PC-3 (cell line): ENCODE measurements around the gene LRCH4. TPM values are rescaled to one million over a fixed set of nuclear protein-coding genes. Genes with fewer than 3 reads are reported as not detected.

Experiments used
- ATAC-seq: fragments of 200-7000 bp; cut with Tn5 transposase; 2 replicates; pipeline ENCODE4 v1.9.1; 2020; ENCODE audit warnings: mild to moderate bottlenecking, moderate library complexity
- BruUV-seq: library from RNA; stranded (reverse); fragments of 400-500 nt; replicated peaks from 2 replicates; lab custom pipeline; 2021; lab: Mats Ljungman, UMichigan
- CTCF ChIA-PET: fragments of 300-600 bp; sonication (Branson Sonifier 250); formaldehyde crosslinking; loops from one replicate; lab custom pipeline; 2022; ENCODE audit warnings: antibody characterized with exemption; lab: Charles Lee
- POLR2A ChIA-PET: fragments of 300-600 bp; sonication (Branson Sonifier 250); formaldehyde crosslinking; loops from one replicate; lab custom pipeline; 2022; ENCODE audit warnings: antibody characterized with exemption; ENCODE audit not compliant: unreplicated experiment; lab: Charles Lee
- DNase-seq: peaks from one replicate; pipeline ENCODE4 v3.0.0-alpha.2; 2015
- H2AFZ ChIP-seq: fragments of 300-600 bp; sonication (generic); 2 replicates; pipeline ENCODE4 v1.6.0; 2016; ENCODE audit warnings: antibody characterized with exemption, low read length
- H3F3A ChIP-seq: fragments of 300-600 bp; sonication (generic); one replicate; pipeline ENCODE4 v1.6.0; 2017; ENCODE audit warnings: antibody characterized with exemption, low read length, control low read depth, mild to moderate bottlenecking; ENCODE audit not compliant: unreplicated experiment
- H3K27ac ChIP-seq: fragments of 300-600 bp; sonication (generic); 2 replicates; pipeline ENCODE4 v1.5.1; 2016; ENCODE audit warnings: mild to moderate bottlenecking, low read length
- H3K27me3 ChIP-seq: fragments of 300-600 bp; sonication (generic); 2 replicates; pipeline ENCODE4 v1.6.1; 2016; ENCODE audit warnings: low read length, mixed read lengths
- H3K36me3 ChIP-seq: fragments of 300-600 bp; sonication (generic); 2 replicates; pipeline ENCODE4 v1.6.1; 2016; ENCODE audit warnings: low read depth, mixed run types, low read length, mixed read lengths
- H3K4me1 ChIP-seq: fragments of 300-600 bp; sonication (generic); 2 replicates; pipeline ENCODE4 v1.5.1; 2016; ENCODE audit warnings: low read length; ENCODE audit not compliant: insufficient read depth
- H3K4me2 ChIP-seq: fragments of 300-600 bp; sonication (generic); 2 replicates; pipeline ENCODE4 v1.6.0; 2016; ENCODE audit warnings: low read length
- H3K4me3 ChIP-seq: fragments of 300-600 bp; sonication (generic); 2 replicates; pipeline ENCODE4 v1.5.1; 2016; ENCODE audit warnings: mild to moderate bottlenecking, low read length, mixed read lengths
- H3K79me2 ChIP-seq: fragments of 300-600 bp; sonication (generic); 2 replicates; pipeline ENCODE4 v1.6.1; 2017; ENCODE audit warnings: low read length, mixed read lengths
- H3K9ac ChIP-seq: fragments of 300-600 bp; sonication (generic); 2 replicates; pipeline ENCODE4 v1.6.0; 2016; ENCODE audit warnings: mild to moderate bottlenecking, low read length
- H3K9me2 ChIP-seq: fragments of 300-600 bp; sonication (generic); replicated peaks from 2 replicates; pipeline ENCODE4 v1.6.1; 2016; ENCODE audit warnings: mixed run types, low read length, mixed read lengths
- H3K9me3 ChIP-seq: fragments of 300-600 bp; sonication (generic); 2 replicates; pipeline ENCODE4 v1.6.1; 2016; ENCODE audit warnings: low read length, mixed read lengths
- H4K20me1 ChIP-seq: fragments of 300-600 bp; sonication (generic); 2 replicates; pipeline ENCODE4 v1.6.1; 2016; ENCODE audit warnings: low read length, mixed read lengths
- EZH2 ChIP-seq: fragments of 300-600 bp; sonication (generic); IDR thresholded peaks from one replicate; pipeline ENCODE4 v1.6.1; 2017; ENCODE audit warnings: antibody characterized with exemption, mild to moderate bottlenecking, low read length; ENCODE audit not compliant: unreplicated experiment
- EZH2phosphoT487 ChIP-seq: fragments of 300-600 bp; sonication (generic); IDR thresholded peaks from 2 replicates; pipeline ENCODE4 v1.6.1; 2018; ENCODE audit warnings: mild to moderate bottlenecking, antibody characterized with exemption, low read length, borderline replicate concordance
- intact Hi-C: fragments of 100-400 bp; cut with micrococcal nuclease; formaldehyde crosslinking; loops from 2 replicates; pipeline ENCODE4 v1.9.0; 2023
- total RNA-seq: library from RNA; depleted of rRNA; stranded (reverse); fragments of >200 nt; gene quantifications from 2 replicates; pipeline ENCODE4 v1.2.3, GENCODE V29; 2014
- TF ChIP-seq, protein P1 (sequence below): fragments of 300-600 bp; sonication (generic); conservative IDR thresholded peaks from 2 replicates; pipeline ENCODE4 v1.5.1; 2017; ENCODE audit warnings: antibody characterized with exemption, low read depth, mild to moderate bottlenecking, low read length

The LRCH4 gene
- total RNA-seq, 1 experiment from 2014 or later = 15.6 TPM

DNA sequence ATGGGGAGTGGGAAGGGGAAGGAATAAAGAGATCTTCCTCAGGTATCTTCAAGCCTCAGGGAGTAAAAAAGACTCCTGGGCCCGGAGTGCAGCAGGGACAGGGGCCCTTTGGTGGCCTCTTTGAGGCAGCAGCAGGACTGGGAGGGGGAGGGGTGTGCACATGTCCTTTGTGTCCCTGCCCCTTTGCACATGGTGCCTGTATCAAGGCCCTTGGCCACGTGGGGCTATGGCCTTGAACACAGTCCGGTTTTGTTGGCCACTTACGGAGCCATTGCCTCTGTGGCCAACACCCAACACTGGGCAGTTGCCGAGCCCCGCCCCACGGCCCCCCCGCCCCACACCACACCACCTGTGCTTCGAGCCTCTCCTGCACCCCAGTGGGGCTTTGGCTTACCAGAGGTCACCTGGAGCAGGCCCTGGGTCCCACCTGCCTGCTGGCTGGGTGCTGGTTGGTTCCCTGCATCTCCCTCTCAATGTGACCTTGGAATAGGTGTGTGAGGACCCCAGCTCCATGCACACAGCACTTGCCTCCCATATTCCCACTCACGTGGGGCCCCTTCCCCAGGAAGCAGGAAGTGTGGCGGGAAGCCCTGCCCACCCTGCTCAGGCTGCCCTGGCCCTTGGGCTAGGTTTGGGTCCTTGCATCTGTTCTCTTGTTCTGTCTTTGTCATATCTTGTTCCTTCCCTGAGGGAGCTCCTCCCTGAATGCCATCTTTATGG lies 17.6 kb downstream of the LRCH4 start:
- Histone ChIP-seq H3K9ac (no peak overlapping the region), H3K36me3 (no peaks in the 10 kb centered on the region), H3K27me3 (no peaks in the 10 kb centered on the region), H3K4me2 (no peak overlapping the region), H3F3A (no peaks in the 10 kb centered on the region), H3K4me3 (no peak overlapping the region), H4K20me1 (no peaks in the 10 kb centered on the region), H3K4me1 (no peaks in the 10 kb centered on the region; the same call in 1 of the 2 replicates), H3K9me2 (no peaks in the 10 kb centered on the region), H2AFZ (no peak overlapping the region), H3K79me2 (no peaks in the 10 kb centered on the region), H3K27ac (no peak overlapping the region), H3K9me3 (no peaks in the 10 kb centered on the region)
- ChIA-PET CTCF (no interaction called here), POLR2A (no interaction called here)
- ATAC-seq (no peak), DNase-seq (no peak)
- TF ChIP-seq EZH2phosphoT487 (no peak), EZH2 (no peak)
- TF ChIP-seq, protein P1, sequence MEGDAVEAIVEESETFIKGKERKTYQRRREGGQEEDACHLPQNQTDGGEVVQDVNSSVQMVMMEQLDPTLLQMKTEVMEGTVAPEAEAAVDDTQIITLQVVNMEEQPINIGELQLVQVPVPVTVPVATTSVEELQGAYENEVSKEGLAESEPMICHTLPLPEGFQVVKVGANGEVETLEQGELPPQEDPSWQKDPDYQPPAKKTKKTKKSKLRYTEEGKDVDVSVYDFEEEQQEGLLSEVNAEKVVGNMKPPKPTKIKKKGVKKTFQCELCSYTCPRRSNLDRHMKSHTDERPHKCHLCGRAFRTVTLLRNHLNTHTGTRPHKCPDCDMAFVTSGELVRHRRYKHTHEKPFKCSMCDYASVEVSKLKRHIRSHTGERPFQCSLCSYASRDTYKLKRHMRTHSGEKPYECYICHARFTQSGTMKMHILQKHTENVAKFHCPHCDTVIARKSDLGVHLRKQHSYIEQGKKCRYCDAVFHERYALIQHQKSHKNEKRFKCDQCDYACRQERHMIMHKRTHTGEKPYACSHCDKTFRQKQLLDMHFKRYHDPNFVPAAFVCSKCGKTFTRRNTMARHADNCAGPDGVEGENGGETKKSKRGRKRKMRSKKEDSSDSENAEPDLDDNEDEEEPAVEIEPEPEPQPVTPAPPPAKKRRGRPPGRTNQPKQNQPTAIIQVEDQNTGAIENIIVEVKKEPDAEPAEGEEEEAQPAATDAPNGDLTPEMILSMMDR = no peak
- intact Hi-C loops = no loop called here
- no TSS peak for BruUV-seq

DNA sequence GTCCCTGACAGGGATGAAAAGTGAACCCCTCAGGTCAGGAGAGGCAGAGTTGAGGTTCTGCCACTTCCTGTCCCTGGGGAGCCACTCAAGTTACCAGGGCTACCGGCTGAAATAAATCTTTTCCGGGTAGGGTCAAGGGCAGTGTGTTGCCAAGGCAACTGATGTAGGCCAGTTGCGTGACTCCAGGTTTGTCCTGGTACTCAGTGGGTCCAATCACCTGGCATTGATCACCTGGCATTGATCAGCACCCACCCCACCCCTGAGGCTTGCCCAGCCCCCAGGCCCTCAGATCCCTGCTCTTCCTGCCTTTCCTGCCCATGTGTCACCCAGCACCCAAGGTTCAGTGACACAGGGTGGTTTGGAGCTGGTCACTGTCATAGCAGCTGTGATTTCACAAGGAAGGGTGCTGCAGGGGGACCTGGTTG lies 18.2 kb downstream of the LRCH4 start:
- POLR2A ChIA-PET = no interaction called here
- Histone ChIP-seq H3K9me2 (no peaks in the 10 kb centered on the region), H3K4me2 (no peak overlapping the region), H3K27me3 (no peaks in the 10 kb centered on the region), H3K79me2 (no peaks in the 10 kb centered on the region), H3K27ac (no peak overlapping the region), H3K36me3 (no peaks in the 10 kb centered on the region), H2AFZ (no peak overlapping the region), H4K20me1 (no peaks in the 10 kb centered on the region), H3K9me3 (no peaks in the 10 kb centered on the region), H3K9ac (no peak overlapping the region), H3F3A (no peaks in the 10 kb centered on the region), H3K4me3 (no peak overlapping the region), H3K4me1 (no peaks in the 10 kb centered on the region; the same call in 1 of the 2 replicates)
- CTCF ChIA-PET = no interaction called here
- BruUV-seq = no TSS peak
- DNase-seq (no peak), ATAC-seq (no peak)
- intact Hi-C loops = no loop called here
- TF ChIP-seq, protein P1 = no peak
- TF ChIP-seq EZH2 = no peak
- TF ChIP-seq EZH2phosphoT487 = no peak

DNA sequence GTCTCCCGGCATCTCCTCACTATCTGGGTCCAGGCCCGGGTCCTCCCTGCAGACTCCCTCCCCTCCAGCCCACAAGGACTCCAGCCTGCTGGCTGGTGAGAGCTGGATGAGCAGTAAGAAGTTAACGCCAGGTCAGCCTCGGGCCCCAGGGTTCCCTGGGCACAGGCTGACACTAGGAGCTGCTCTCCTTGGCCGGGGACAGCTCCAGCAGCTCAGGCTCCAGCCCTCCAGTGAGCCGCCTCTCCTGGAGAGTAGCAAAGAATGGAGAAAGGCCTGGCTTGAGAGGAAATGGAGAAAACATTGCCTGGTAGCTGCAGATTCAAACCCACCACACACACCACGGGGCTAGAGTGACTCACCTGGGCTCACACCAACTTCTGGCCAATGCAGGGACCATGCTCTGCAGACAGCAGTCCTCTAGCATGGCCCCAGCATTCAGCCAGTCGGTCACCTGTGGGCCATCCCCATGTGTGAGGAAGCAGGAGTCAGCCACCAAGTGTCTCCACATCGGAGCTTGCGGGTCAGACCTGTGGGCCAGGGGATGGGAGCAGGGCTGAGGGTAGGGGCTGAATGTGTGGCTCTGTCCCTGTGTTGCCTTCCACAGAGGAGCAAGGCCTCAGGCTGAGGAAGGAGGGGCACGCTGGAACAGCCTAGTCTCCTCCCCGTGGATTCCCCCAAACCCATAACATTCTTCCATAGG lies 18.7 kb downstream of the LRCH4 start:
- no TSS peak for BruUV-seq
- Histone ChIP-seq H3K36me3 (no peaks in the 10 kb centered on the region), H3K9me2 (no peaks in the 10 kb centered on the region), H3K27me3 (no peaks in the 10 kb centered on the region), H3K4me3 (no peak overlapping the region), H4K20me1 (no peaks in the 10 kb centered on the region), H3F3A (no peaks in the 10 kb centered on the region), H3K9ac (no peak overlapping the region), H3K9me3 (no peaks in the 10 kb centered on the region), H2AFZ (no peak overlapping the region), H3K4me2 (no peak overlapping the region), H3K27ac (no peak overlapping the region), H3K4me1 (no peaks in the 10 kb centered on the region; the same call in 1 of the 2 replicates), H3K79me2 (no peaks in the 10 kb centered on the region)
- DNase-seq = no peak
- TF ChIP-seq, protein P1 = no peak
- TF ChIP-seq EZH2 (no peak), EZH2phosphoT487 (no peak)
- intact Hi-C loops = no loop called here
- ATAC-seq = no peak
- CTCF ChIA-PET = no interaction called here
- POLR2A ChIA-PET = no interaction called here
